Left renal pelvis (tissue), 4 donors: ENCODE measurements around the gene RPRD1B. TPM values are rescaled to one million over a fixed set of nuclear protein-coding genes. Genes with fewer than 3 reads are reported as not detected.

Experiments used
- DNase-seq, 4 donors: peaks; one replicate each; pipeline ENCODE4 v3.0.0-alpha.2; 2013; ENCODE audit warnings: low read depth in 4 of 4, low spot score in 3 of 4
- polyA plus RNA-seq, 4 donors: library from polyadenylated mRNA; unstranded; fragments of 120-200 nt; gene quantifications; one replicate each; pipeline ENCODE4 v1.2.1, GENCODE V29; 2013; ENCODE audit not compliant: insufficient read length in 4 of 4

The RPRD1B gene
- polyA plus RNA-seq, 4 donors, result 32.3 to 40.6 (median 38.7) TPM

- DNase-seq, result no peak
Observed at GRCh38 chr20:38034108-38034649, 633 bp downstream of the RPRD1B start.

GRCh38 chr20:38034961-38035360, 1.4 kb downstream of the RPRD1B start:
- DNase-seq, result no peak

- DNase-seq, result no peak
Observed at GRCh38 chr20:38036366-38036765, 2.8 kb downstream of the RPRD1B start.

- no peak for DNase-seq
Observed at GRCh38 chr20:38040276-38040675, 6.7 kb downstream of the RPRD1B start.

GRCh38 chr20:38043512-38044300, 10.2 kb downstream of the RPRD1B start:
- DNase-seq, result no peak

GRCh38 chr20:38044685-38045084, 11.1 kb downstream of the RPRD1B start:
- no peak for DNase-seq

GRCh38 chr20:38046572-38046971, 13.0 kb downstream of the RPRD1B start:
- DNase-seq, result no peak

GRCh38 chr20:38049800-38050199, 16.3 kb downstream of the RPRD1B start:
- DNase-seq, result no peak

GRCh38 chr20:38050686-38051085, 17.1 kb downstream of the RPRD1B start:
- no peak for DNase-seq

- DNase-seq, result no peak
Observed at GRCh38 chr20:38052870-38053269, 19.3 kb downstream of the RPRD1B start.

- no peak for DNase-seq
Observed at GRCh38 chr20:38054647-38055046, 21.1 kb downstream of the RPRD1B start.

- DNase-seq, result no peak
Observed at GRCh38 chr20:38055294-38055693, 21.7 kb downstream of the RPRD1B start.

- no peak for DNase-seq
Observed at GRCh38 chr20:38055848-38056247, 22.3 kb downstream of the RPRD1B start.

GRCh38 chr20:38057351-38057972, 23.9 kb downstream of the RPRD1B start:
- DNase-seq, result peak in 3 of 4 donors; percentile 46 to 58 (median 51)

GRCh38 chr20:38059832-38060231, 26.3 kb downstream of the RPRD1B start:
- DNase-seq, result no peak

GRCh38 chr20:38060536-38060935, 27.0 kb downstream of the RPRD1B start:
- no peak for DNase-seq

- no peak for DNase-seq
Observed at GRCh38 chr20:38061109-38061508, 27.6 kb downstream of the RPRD1B start.

GRCh38 chr20:38062890-38063289, 29.3 kb downstream of the RPRD1B start:
- no peak for DNase-seq

- DNase-seq, result no peak
Observed at GRCh38 chr20:38063911-38064530, 30.5 kb downstream of the RPRD1B start.

- no peak for DNase-seq
Observed at GRCh38 chr20:38065764-38066375, 32.3 kb downstream of the RPRD1B start.
